Sigmoid colon (tissue), 7 donors: ENCODE data around the gene PIGW. TPM values are rescaled to one million over a fixed set of nuclear protein-coding genes. Genes with fewer than 3 reads are reported as not detected.

Experiments used
- DNase-seq: peaks from one replicate; pipeline ENCODE4 v3.0.0-alpha.2; 2019
- H3K27ac ChIP-seq, 4 donors: fragments of 200-600 bp; sonication (generic); one replicate each; pipeline ENCODE4 v1.5.1; 2016 to 2019; ENCODE audit warnings: mild to moderate bottlenecking in 1 of 4
- H3K27me3 ChIP-seq, 3 donors: fragments of 200-600 bp; sonication (generic); one replicate each; pipeline ENCODE4 v1.5.1; 2019; ENCODE audit warnings: mild to moderate bottlenecking in 1 of 3
- H3K36me3 ChIP-seq, 4 donors: fragments of 200-600 bp; sonication (generic); one replicate each; pipeline ENCODE4 v1.5.1; 2016 to 2019
- H3K4me1 ChIP-seq, 4 donors: fragments of 200-600 bp; sonication (generic); one replicate each; pipeline ENCODE4 v1.5.1; 2017 to 2019
- H3K4me3 ChIP-seq, 4 donors: fragments of 200-600 bp; sonication (generic); one replicate each; pipeline ENCODE4 v1.5.1; 2017 to 2019; ENCODE audit warnings: mild to moderate bottlenecking in 2 of 4, moderate library complexity in 1 of 4
- H3K9me3 ChIP-seq, 4 donors: fragments of 200-600 bp in 3 of 4; sonication (generic) in 3 of 4; one replicate each; pipeline versions ENCODE4 v1.5.1 to v1.6.1; 2013 to 2019
- CTCF ChIP-seq, 4 experiments: fragments of 450-650 bp in 3 of 4; fragments of 200-600 bp in 1 of 4; IDR thresholded peaks; one replicate each; pipeline ENCODE4 v1.5.1; 2016 to 2019; ENCODE audit warnings: antibody characterized with exemption in 4 of 4, mild to moderate bottlenecking in 3 of 4, moderate library complexity in 2 of 4
- EP300 ChIP-seq, 4 donors: sonication (generic); formaldehyde crosslinking; IDR thresholded peaks; one replicate each; pipeline ENCODE4 v1.6.1; 2017; ENCODE audit warnings: antibody characterized with exemption in 4 of 4
- POLR2A ChIP-seq, 2 donors: fragments of 450-650 bp; IDR thresholded peaks; one replicate each; pipeline ENCODE4 v1.6.1; 2016; ENCODE audit warnings: antibody characterized with exemption in 2 of 2, mild to moderate bottlenecking in 2 of 2, moderate library complexity in 2 of 2
- POLR2AphosphoS5 ChIP-seq, 4 donors: sonication (generic); formaldehyde crosslinking; IDR thresholded peaks; one replicate each; pipeline ENCODE4 v1.6.1; 2017; ENCODE audit warnings: antibody characterized with exemption in 4 of 4
- WGBS, 2 donors: extraction: QIAGEN DNeasy Blood & Tissue Kit; methylation state at CpG; one replicate each; pipeline ENCODE4 v1.1.7; 2013; 5-methylcytosine and 5-hydroxymethylcytosine counted together
- intact Hi-C: fragments of 100-400 bp; cut with DNase I; formaldehyde crosslinking; loops from one replicate; pipeline ENCODE4 v1.15.1; 2023
- polyA plus RNA-seq, 3 donors: library from polyadenylated mRNA; stranded (reverse); fragments of 200-250 nt; gene quantifications; one replicate each; pipeline ENCODE4 v1.2.3, GENCODE V29; 2013
- total RNA-seq, 4 donors: library from RNA; depleted of rRNA; stranded (reverse); fragments of >200 nt; gene quantifications; one replicate each; pipeline ENCODE4 v1.1.0, GENCODE V29; 2016
- donor health status: healthy with polysubstance abuse.
- donor health status: Bipolar disorder and iron deficiency.
- donor health status: healthy.

The PIGW gene
- total and polyA plus RNA-seq, 7 donors = 1.7 to 8.6 (median 3.7) TPM

- Histone ChIP-seq H3K27me3 (no peaks in the 10 kb centered on the region), H3K27ac (no peak overlapping the region), H3K9me3 (no peaks in the 10 kb centered on the region), H3K36me3 (peaks cover 0 to 12% (median 5%) of the 10 kb centered on the region in 4 donors), H3K4me3 (no peak overlapping the region), H3K4me1 (peaks cover 0 to 83% (median 62%) of the 10 kb centered on the region in 4 donors)
- intact Hi-C loops = no loop called here
- 66 to 68% methylated on average over 8 of the region's 8 CpGs for WGBS, 2 donors
- TF ChIP-seq POLR2AphosphoS5 (IDR thresholded peaks at IDR 0.05) (no peak), CTCF (IDR thresholded peaks at IDR 0.05) (no peak), POLR2A (IDR thresholded peaks at IDR 0.05) (no peak), EP300 (IDR thresholded peaks at IDR 0.05) (no peak)
- no peak for DNase-seq
Observed at GRCh38 chr17:36550491-36551417, 16.0 kb downstream of the PIGW start.

GRCh38 chr17:36553459-36553858, 18.7 kb downstream of the PIGW start:
- H3K9me3 ChIP-seq = no peaks in the 10 kb centered on the region
- no peak overlapping the region for H3K27ac ChIP-seq
- WGBS, 2 donors = 72 to 91% methylated on average over 3 of the region's 3 CpGs
- no peak for TF ChIP-seq CTCF (IDR thresholded peaks at IDR 0.05)
- TF ChIP-seq POLR2A (IDR thresholded peaks at IDR 0.05) = no peak
- no peak for TF ChIP-seq POLR2AphosphoS5 (IDR thresholded peaks at IDR 0.05)
- TF ChIP-seq EP300 (IDR thresholded peaks at IDR 0.05) = no peak
- no peak for DNase-seq
- H3K4me3 ChIP-seq = no peak overlapping the region
- H3K36me3 ChIP-seq = peaks cover under 1 to 39% (median 20%) of the 10 kb centered on the region in 4 donors
- no peaks in the 10 kb centered on the region for H3K27me3 ChIP-seq
- intact Hi-C loops = no loop called here
- peaks cover 0 to 57% (median 38%) of the 10 kb centered on the region in 4 donors for H3K4me1 ChIP-seq

- intact Hi-C loops = no loop called here
- 96% methylated on average over 4 of the region's 4 CpGs for WGBS, 2 donors
- H3K4me3 ChIP-seq = no peak overlapping the region
- H3K4me1 ChIP-seq = no peaks in the 10 kb centered on the region
- no peak for DNase-seq
- no peak overlapping the region for H3K27ac ChIP-seq
- TF ChIP-seq EP300 (IDR thresholded peaks at IDR 0.05) (no peak), CTCF (IDR thresholded peaks at IDR 0.05) (no peak), POLR2AphosphoS5 (IDR thresholded peaks at IDR 0.05) (no peak), POLR2A (IDR thresholded peaks at IDR 0.05) (no peak)
- no peaks in the 10 kb centered on the region for H3K9me3 ChIP-seq
- H3K27me3 ChIP-seq = no peaks in the 10 kb centered on the region
- peaks cover 16 to 94% (median 33%) of the 10 kb centered on the region in 4 donors for H3K36me3 ChIP-seq
Observed at GRCh38 chr17:36566081-36566480, 31.3 kb downstream of the PIGW start.

- intact Hi-C loops = no loop called here
- H3K36me3 ChIP-seq = peaks cover 12 to 77% (median 30%) of the 10 kb centered on the region in 4 donors
Observed at GRCh38 chr17:36575028-36575427, 40.2 kb downstream of the PIGW start.

More at GRCh38 chr17:36575028-36575427, 40.2 kb downstream of the PIGW start:
- Histone ChIP-seq H3K4me3 (no peak overlapping the region), H3K9me3 (no peaks in the 10 kb centered on the region), H3K27ac (no peak overlapping the region), H3K27me3 (no peaks in the 10 kb centered on the region), H3K4me1 (no peaks in the 10 kb centered on the region)
- TF ChIP-seq CTCF (IDR thresholded peaks at IDR 0.05) (no peak), POLR2A (IDR thresholded peaks at IDR 0.05) (no peak), EP300 (IDR thresholded peaks at IDR 0.05) (no peak), POLR2AphosphoS5 (IDR thresholded peaks at IDR 0.05) (no peak)
- 97% methylated on average over 12 of the region's 12 CpGs for WGBS, 2 donors
- no peak for DNase-seq
